H1 (cell line): Measurements from ENCODE around the gene NSD2. TPM values are rescaled to one million over a fixed set of nuclear protein-coding genes. Genes with fewer than 3 reads are reported as not detected.

Experiments used
- CTCF ChIA-PET: fragments of 300-600 bp; sonication (Branson Sonifier 250); formaldehyde crosslinking; loops from one replicate; lab custom pipeline; 2021; ENCODE audit not compliant: partially characterized antibody; lab: Charles Lee
- POLR2A ChIA-PET: fragments of 300-600 bp; sonication (Branson Sonifier 250); formaldehyde crosslinking; loops from one replicate; lab custom pipeline; 2021; ENCODE audit warnings: inconsistent platforms; ENCODE audit not compliant: partially characterized antibody; lab: Charles Lee
- DNase-seq, 2 experiments: peaks; one replicate each; pipeline versions ENCODE4 v3.0.0 to v3.0.0-alpha.2; 2010 to 2022; ENCODE audit warnings: low spot score in 2 of 2, low read depth in 1 of 2, mixed read lengths in 1 of 2
- FAIRE-seq: peaks from 2 replicates; lab custom pipeline; 2011; peaks lifted over from hg19 to GRCh38; lab: Jason Lieb, UNC
- H2AFZ ChIP-seq: 2 replicates; pipeline ENCODE4 v1.8.1; 2012; ENCODE audit warnings: low read length, inconsistent platforms
- H2AK5ac ChIP-seq: 2 replicates; pipeline ENCODE4 v1.6.1; 2013; ENCODE audit warnings: low read depth, low read length
- H2BK120ac ChIP-seq: replicated peaks from 2 replicates; pipeline ENCODE3; 2013; ENCODE audit warnings: low read depth, low read length, inconsistent platforms
- H2BK12ac ChIP-seq: 2 replicates; pipeline ENCODE4 v1.6.1; 2013; ENCODE audit warnings: low read depth, low read length
- H2BK15ac ChIP-seq: 2 replicates; pipeline ENCODE4 v1.6.1; 2013; ENCODE audit warnings: low read length
- H2BK20ac ChIP-seq: 2 replicates; pipeline ENCODE4 v1.6.1; 2013; ENCODE audit warnings: low read length
- H2BK5ac ChIP-seq: 2 replicates; pipeline ENCODE4 v1.6.1; 2013; ENCODE audit warnings: low read depth, low read length
- H3K14ac ChIP-seq: 2 replicates; pipeline ENCODE4 v1.6.1; 2013; ENCODE audit warnings: inconsistent platforms; ENCODE audit not compliant: insufficient read length
- H3K18ac ChIP-seq: 2 replicates; pipeline ENCODE4 v1.6.1; 2013; ENCODE audit warnings: low read length; ENCODE audit errors: extremely low read depth
- H3K23ac ChIP-seq: 2 replicates; pipeline ENCODE4 v1.6.1; 2013; ENCODE audit warnings: inconsistent platforms; ENCODE audit not compliant: insufficient read length
- H3K23me2 ChIP-seq: 2 replicates; pipeline ENCODE4 v1.6.1; 2013; ENCODE audit warnings: low read depth, low read length
- H3K27ac ChIP-seq: 2 replicates; pipeline ENCODE4 v1.6.1; 2011; ENCODE audit warnings: low read depth, low read length, inconsistent platforms
- H3K27me3 ChIP-seq, 4 experiments: replicated peaks in 1 of 4; 1 replicate in 1 of 4; 2 replicates in 3 of 4; pipeline versions ENCODE4 v1.6.1 to v1.8.1; 2011 to 2013; ENCODE audit warnings: low read length in 3 of 4, mild to moderate bottlenecking in 3 of 4, inconsistent platforms in 2 of 4, mixed read lengths in 2 of 4, moderate library complexity in 1 of 4; ENCODE audit not compliant: control insufficient read depth in 3 of 4, insufficient read depth in 3 of 4; ENCODE audit errors: extremely low read depth in 1 of 4
- H3K36me3 ChIP-seq, 4 experiments: 2 replicates each; pipeline versions ENCODE4 v1.6.1 to v1.8.1; 2011 to 2013; ENCODE audit warnings: mild to moderate bottlenecking in 4 of 4, low read length in 3 of 4, moderate library complexity in 2 of 4, control low read depth in 1 of 4, inconsistent platforms in 1 of 4; ENCODE audit not compliant: insufficient read depth in 4 of 4, control insufficient read depth in 2 of 4
- H3K4ac ChIP-seq: replicated peaks from 2 replicates; pipeline ENCODE3; 2013; ENCODE audit warnings: low read length, low read depth, mixed read lengths, inconsistent platforms; ENCODE audit not compliant: insufficient read length
- H3K4me1 ChIP-seq, 4 experiments: replicated peaks in 1 of 4; 1 replicate in 1 of 4; 2 replicates in 3 of 4; pipeline versions ENCODE4 v1.6.1 to v1.8.1; 2011 to 2013; ENCODE audit warnings: low read length in 3 of 4, inconsistent platforms in 2 of 4, mixed read lengths in 1 of 4; ENCODE audit not compliant: insufficient read depth in 4 of 4, control insufficient read depth in 3 of 4
- H3K4me2 ChIP-seq, 2 experiments: 2 replicates each; pipeline versions ENCODE4 v1.6.1 to v1.8.1; 2011 to 2013; ENCODE audit warnings: low read depth in 2 of 2, low read length in 2 of 2, control low read depth in 1 of 2, inconsistent platforms in 1 of 2, mild to moderate bottlenecking in 1 of 2; ENCODE audit not compliant: insufficient read depth in 1 of 2
- H3K4me3 ChIP-seq, 4 experiments: fragments of 200-600, 300-600 bp in 1 of 4; sonication (generic), shearing (Covaris generic), sonication (Bioruptor Twin) in 1 of 4; 2 replicates each; pipeline versions ENCODE4 v1.5.1 to v1.8.1; 2011 to 2016; ENCODE audit warnings: low read length in 4 of 4, low read depth in 3 of 4, control low read depth in 2 of 4, inconsistent platforms in 2 of 4, mild to moderate bottlenecking in 2 of 4, mixed read lengths in 1 of 4, moderate library complexity in 1 of 4; ENCODE audit not compliant: insufficient read depth in 2 of 4; ENCODE audit errors: extremely low read depth in 1 of 4
- H3K56ac ChIP-seq: replicated peaks from 2 replicates; pipeline ENCODE3; 2013; ENCODE audit warnings: low read depth, mild to moderate bottlenecking, mixed read lengths, low read length, inconsistent platforms; ENCODE audit not compliant: insufficient read length
- H3K79me1 ChIP-seq: 2 replicates; pipeline ENCODE4 v1.6.1; 2013; ENCODE audit warnings: low read depth, low read length, control low read depth
- H3K79me2 ChIP-seq, 2 experiments: 2 replicates each; pipeline versions ENCODE4 v1.6.1 to v1.8.1; 2012 to 2013; ENCODE audit warnings: low read length in 2 of 2, mild to moderate bottlenecking in 2 of 2, inconsistent platforms in 1 of 2; ENCODE audit not compliant: insufficient read depth in 2 of 2, control insufficient read depth in 1 of 2
- H3K9ac ChIP-seq, 4 experiments: replicated peaks in 1 of 4; 1 replicate in 1 of 4; 2 replicates in 3 of 4; pipeline versions ENCODE4 v1.6.1 to v1.8.1; 2011 to 2013; ENCODE audit warnings: low read depth in 3 of 4, low read length in 3 of 4, control low read depth in 2 of 4, mild to moderate bottlenecking in 2 of 4, moderate library complexity in 2 of 4, inconsistent platforms in 1 of 4; ENCODE audit errors: extremely low read depth in 1 of 4
- H3K9me3 ChIP-seq, 2 experiments: 2 replicates each; pipeline versions ENCODE4 v1.6.1 to v1.8.1; 2012 to 2013; ENCODE audit warnings: mild to moderate bottlenecking in 2 of 2, moderate library complexity in 2 of 2, control low read depth in 1 of 2, inconsistent platforms in 1 of 2, low read depth in 1 of 2, low read length in 1 of 2, mixed read lengths in 1 of 2; ENCODE audit not compliant: insufficient read depth in 2 of 2
- H4K20me1 ChIP-seq, 2 experiments: replicated peaks in 1 of 2; 2 replicates each; pipeline versions ENCODE3 to v1.8.1; 2011 to 2013; ENCODE audit warnings: inconsistent platforms in 2 of 2, low read length in 2 of 2, mild to moderate bottlenecking in 1 of 2; ENCODE audit not compliant: insufficient read depth in 2 of 2, control insufficient read depth in 1 of 2
- H4K5ac ChIP-seq: 2 replicates; pipeline ENCODE4 v1.6.1; 2013; ENCODE audit warnings: low read length, low read depth, mixed read lengths, inconsistent platforms; ENCODE audit not compliant: insufficient read length
- H4K8ac ChIP-seq: 2 replicates; pipeline ENCODE4 v1.8.0; 2013; ENCODE audit warnings: mild to moderate bottlenecking, moderate library complexity, low read length, inconsistent platforms; ENCODE audit not compliant: insufficient read depth; ENCODE audit errors: extremely low read depth
- H4K91ac ChIP-seq: replicated peaks from 2 replicates; pipeline ENCODE3; 2013; ENCODE audit warnings: low read length, mixed read lengths, inconsistent platforms; ENCODE audit not compliant: insufficient read length
- KDM4A ChIP-seq: IDR thresholded peaks from one replicate; pipeline ENCODE4 v1.7.1; 2012; ENCODE audit warnings: low read depth, mild to moderate bottlenecking, moderate library complexity, low read length, inconsistent platforms; ENCODE audit not compliant: severe bottlenecking
- RFX5 ChIP-seq: IDR thresholded peaks from 2 replicates; pipeline ENCODE4 v1.6.1; 2011; ENCODE audit warnings: low read depth, low read length, improper control_type of control experiment, borderline replicate concordance
- WGBS, 2 experiments: shearing (Covaris generic) in 1 of 2; methylation state at CpG; one replicate each; pipeline versions ENCODE4 v1.1.6 to v1.1.7; 2013 to 2015; ENCODE audit warnings: low lambda C conversion rate in 2 of 2, mixed read lengths in 2 of 2, inconsistent platforms in 1 of 2, low coverage in 1 of 2, missing lambda C conversion rate in 1 of 2; ENCODE audit not compliant: insufficient replicate concordance in 2 of 2, insufficient coverage in 1 of 2, insufficient read length in 1 of 2; ENCODE audit errors: extremely low coverage in 1 of 2, missing lambda C conversion rate in 1 of 2; 5-methylcytosine and 5-hydroxymethylcytosine counted together
- polyA plus RNA-seq, 7 experiments: library from polyadenylated mRNA; depleted of rRNA in 3 of 7; stranded (reverse) in 5 of 7; unstranded in 2 of 7; fragments of >200 nt in 5 of 7; fragments of 200-250 nt in 2 of 7; gene quantifications; 1 replicate in 5 of 7; 2 replicates in 1 of 7; 4 replicates in 1 of 7; pipeline versions ENCODE4 v1.2.1 to v1.2.3, GENCODE V29; 2011 to 2013; ENCODE audit warnings: missing spikeins in 2 of 7, mixed read lengths in 2 of 7
- total RNA-seq: library from RNA; stranded (reverse); fragmentation: NEBNext Ultra II Directional; extraction: Animal tissue kit (Norgen Biotek cat#: 25700); gene quantifications from 2 replicates; pipeline ENCODE4 v1.2.1, GENCODE V29; 2021

Gene NSD2
- total and polyA plus RNA-seq, 2 of the 8 experiments (the other 6 are each of a cell fraction or from before 2014, with no cell fraction given): 26.7 to 129 TPM

DNA sequence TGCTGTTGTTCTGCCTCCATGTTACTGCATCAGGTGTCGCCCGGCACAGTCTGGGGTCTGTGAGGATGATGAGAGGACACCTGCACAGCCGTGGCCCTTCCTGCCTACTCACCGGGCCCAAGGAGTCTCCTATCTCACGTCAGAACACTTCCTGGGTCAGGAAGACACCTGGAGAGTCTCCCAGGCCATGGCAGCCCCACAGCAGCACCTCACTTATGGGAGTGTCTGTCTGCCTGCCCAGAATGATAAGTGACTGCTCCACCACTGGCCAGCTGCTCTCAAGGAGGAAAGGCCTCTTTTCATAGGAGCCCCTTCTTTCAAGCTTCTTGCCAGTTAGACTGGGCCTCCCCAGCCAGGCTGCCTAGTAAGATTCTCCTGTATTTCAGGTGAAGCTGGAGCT, 81.5 kb downstream of the NSD2 start:
- Histone ChIP-seq H3K4ac (no peak overlapping the region), H3K56ac (no peak overlapping the region), H2BK120ac (no peak overlapping the region), H4K20me1 (peaks cover 3 to 6% of the 10 kb centered on the region in 2 experiments), H3K79me2 (no peaks in the 10 kb centered on the region), H4K5ac (no peak overlapping the region), H3K27me3 (no peaks in the 10 kb centered on the region), H3K23ac (no peak overlapping the region), H3K79me1 (no peaks in the 10 kb centered on the region; the same call in none of the 2 replicates), H3K4me1 (no peaks in the 10 kb centered on the region), H4K91ac (no peak overlapping the region), H3K23me2 (no peaks in the 10 kb centered on the region), H2BK20ac (no peak overlapping the region), H2AFZ (no peak overlapping the region), H2BK12ac (no peak overlapping the region)
- FAIRE-seq (no peak), DNase-seq (no peak)
- TF ChIP-seq KDM4A (no peak), RFX5 (no peak)
- TF ChIP-seq, all 59 proteins: peak for 0
- POLR2A ChIA-PET: no interaction called here
- Histone ChIP-seq H2BK15ac (no peak overlapping the region), H3K9me3 (no peaks in the 10 kb centered on the region), H3K36me3 (peaks cover 5 to 35% (median 24%) of the 10 kb centered on the region in 4 experiments), H3K4me2 (no peak overlapping the region), H3K18ac (no peak overlapping the region), H2BK5ac (no peak overlapping the region), H3K14ac (no peak overlapping the region), H3K4me3 (no peak overlapping the region), H3K27ac (no peak overlapping the region), H4K8ac (no peak overlapping the region), H3K9ac (no peak overlapping the region; a peak in 1 of 7 replicates), H2AK5ac (no peak overlapping the region)
- 90% methylated on average over 5 of the region's 5 CpGs; no CpG with 5 or more reads in 1 of the 2 experiments for WGBS, 2 experiments
- CTCF ChIA-PET: interaction anchor here (1.0 kb wide), 2 partner anchors 10 to 267 kb away, joined by 3 to 4 read pairs; no protein-coding TSS in a partner anchor
